HepG2 (cell line): Measurements from ENCODE around the gene SV2B.

ENCODE experiments used
- AGO1 ChIP-seq: fragments of 200-400 bp; formaldehyde crosslinking; IDR thresholded peaks from 2 replicates; pipeline ENCODE4 v1.6.1; 2017; ENCODE audit warnings: mild to moderate bottlenecking, low read depth, low read length, moderate library complexity; ENCODE audit not compliant: poor library complexity, severe bottlenecking
- ARNT2 ChIP-seq: sonication (generic); formaldehyde crosslinking; IDR thresholded peaks from 2 replicates; pipeline ENCODE4 v1.8.0; 2022; ENCODE audit warnings: mild to moderate bottlenecking, low read depth, missing genetic modification reagents, moderate library complexity
- CBFB ChIP-seq: sonication (generic); formaldehyde crosslinking; IDR thresholded peaks from 2 replicates; pipeline ENCODE4 v1.4.0; 2020; ENCODE audit warnings: missing genetic modification reagents
- FIP1L1 ChIP-seq: fragments of 200-400 bp; formaldehyde crosslinking; IDR thresholded peaks from 2 replicates; pipeline ENCODE4 v1.6.1; 2018; ENCODE audit warnings: low read depth, mild to moderate bottlenecking, low read length, moderate library complexity, borderline replicate concordance; ENCODE audit not compliant: insufficient read depth
- HNF4G ChIP-seq, 2 experiments: sonication (generic) in 1 of 2; formaldehyde crosslinking in 1 of 2; IDR thresholded peaks; 2 replicates each; pipeline versions ENCODE4 v1.4.0 to v1.6.1; 2011 to 2020; ENCODE audit warnings: borderline replicate concordance in 2 of 2, low read depth in 2 of 2, mild to moderate bottlenecking in 2 of 2, low read length in 1 of 2, missing genetic modification reagents in 1 of 2, moderate library complexity in 1 of 2
- MXD1 ChIP-seq: sonication (generic); formaldehyde crosslinking; IDR thresholded peaks from 2 replicates; pipeline ENCODE4 v1.4.0; 2020; ENCODE audit warnings: mild to moderate bottlenecking, missing genetic modification reagents
- RXRA ChIP-seq: sonication (generic); formaldehyde crosslinking; IDR thresholded peaks from 2 replicates; pipeline ENCODE4 v1.5.1; 2020; ENCODE audit warnings: missing genetic modification reagents
- SUZ12 ChIP-seq: fragments of 150-350 bp; IDR thresholded peaks from 2 replicates; pipeline ENCODE4 v1.6.1; 2014; ENCODE audit warnings: low read depth, low read length
- TBP ChIP-seq: sonication (generic); formaldehyde crosslinking; IDR thresholded peaks from 2 replicates; pipeline ENCODE4 v1.5.0; 2020; ENCODE audit warnings: missing genetic modification reagents
- TCF12 ChIP-seq, 2 experiments: fragments of 450-650 bp in 1 of 2; sonication (generic) in 1 of 2; formaldehyde crosslinking in 1 of 2; IDR thresholded peaks; 2 replicates each; pipeline versions ENCODE4 v1.6.1 to v1.8.0; 2017 to 2022; ENCODE audit warnings: antibody characterized with exemption in 1 of 2, mild to moderate bottlenecking in 1 of 2, missing genetic modification reagents in 1 of 2, moderate library complexity in 1 of 2
- TFE3 ChIP-seq: IDR thresholded peaks from 2 replicates; pipeline ENCODE4 v1.6.1; 2016
- ZFX ChIP-seq: sonication (generic); formaldehyde crosslinking; IDR thresholded peaks from 2 replicates; pipeline ENCODE4 v1.4.0; 2020; ENCODE audit warnings: mild to moderate bottlenecking, low read depth, missing genetic modification reagents, moderate library complexity
- ZNF263 ChIP-seq: sonication (generic); formaldehyde crosslinking; IDR thresholded peaks from 2 replicates; pipeline ENCODE4 v1.4.0; 2020; ENCODE audit warnings: missing genetic modification reagents
- ZNF282 ChIP-seq: fragments of 450-650 bp; IDR thresholded peaks from 2 replicates; pipeline ENCODE4 v1.6.1; 2018; ENCODE audit not compliant: partially characterized antibody

GRCh38 chr15:91320101-91320500 lies 220.0 kb downstream of the SV2B start:
- TF ChIP-seq TFE3 (CRISPR knock-in tag) (no peak), SUZ12 (no peak), TBP (no peak), AGO1 (no peak), FIP1L1 (no peak), RXRA (no peak), TCF12 (IDR thresholded peaks at IDR 0.05) (no peak), TCF12 (CRISPR knock-in tag; IDR thresholded peaks at IDR 0.05) (no peak), ZNF263 (CRISPR knock-in tag) (no peak), HNF4G (IDR thresholded peaks at IDR 0.05; ENCODE audit: borderline replicate concordance, low read depth, low read length) (no peak), HNF4G (CRISPR knock-in tag; IDR thresholded peaks at IDR 0.05; ENCODE audit: borderline replicate concordance, low read depth) (no peak), ARNT2 (no peak), MXD1 (no peak), ZFX (CRISPR knock-in tag) (no peak), CBFB (CRISPR knock-in tag) (no peak), ZNF282 (no peak)
